Gastroesophageal sphincter (tissue), 3 donors: Measurements from ENCODE around the gene PCID2.

Experiments used
- EP300 ChIP-seq: sonication (generic); formaldehyde crosslinking; IDR thresholded peaks from one replicate; pipeline ENCODE4 v1.6.1; 2017; ENCODE audit warnings: antibody characterized with exemption, mild to moderate bottlenecking
- POLR2A ChIP-seq, 2 donors: fragments of 450-650 bp; IDR thresholded peaks; one replicate each; pipeline ENCODE4 v1.6.1; 2017; ENCODE audit warnings: antibody characterized with exemption in 2 of 2, mild to moderate bottlenecking in 2 of 2, moderate library complexity in 1 of 2
- POLR2AphosphoS5 ChIP-seq: sonication (generic); formaldehyde crosslinking; IDR thresholded peaks from one replicate; pipeline ENCODE4 v1.6.1; 2017; ENCODE audit warnings: antibody characterized with exemption
- TF ChIP-seq, protein P1 (sequence below), 4 experiments: fragments of 200-600 bp in 2 of 4; fragments of 450-650 bp in 2 of 4; sonication (generic) in 1 of 4; IDR thresholded peaks; one replicate each; pipeline ENCODE4 v1.5.1; 2017 to 2019; ENCODE audit warnings: antibody characterized with exemption in 4 of 4, mild to moderate bottlenecking in 2 of 4, moderate library complexity in 2 of 4

DNA sequence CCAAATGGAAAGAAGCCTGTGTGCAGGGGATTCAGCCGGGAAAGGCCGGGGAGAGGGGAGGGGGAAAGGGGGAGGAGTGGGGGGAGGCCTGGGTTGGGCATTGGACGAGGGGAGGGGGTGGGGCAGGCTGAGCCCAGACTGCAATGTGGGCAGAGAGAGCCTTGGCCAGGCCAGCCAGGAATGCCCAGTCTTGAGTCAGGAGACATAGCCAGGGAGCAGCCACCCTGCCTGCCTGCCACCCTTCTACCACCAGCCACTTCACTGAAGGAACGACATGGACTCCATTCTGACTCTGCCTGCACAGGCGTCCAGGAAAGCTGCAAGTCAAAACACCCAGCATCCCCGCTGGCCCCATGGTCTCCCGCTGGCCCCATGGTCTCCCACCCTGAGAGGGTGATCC lies 49.5 kb downstream of the PCID2 start:
- TF ChIP-seq POLR2AphosphoS5: no peak
- TF ChIP-seq POLR2A (IDR thresholded peaks at IDR 0.05): no peak
- TF ChIP-seq, protein P1, sequence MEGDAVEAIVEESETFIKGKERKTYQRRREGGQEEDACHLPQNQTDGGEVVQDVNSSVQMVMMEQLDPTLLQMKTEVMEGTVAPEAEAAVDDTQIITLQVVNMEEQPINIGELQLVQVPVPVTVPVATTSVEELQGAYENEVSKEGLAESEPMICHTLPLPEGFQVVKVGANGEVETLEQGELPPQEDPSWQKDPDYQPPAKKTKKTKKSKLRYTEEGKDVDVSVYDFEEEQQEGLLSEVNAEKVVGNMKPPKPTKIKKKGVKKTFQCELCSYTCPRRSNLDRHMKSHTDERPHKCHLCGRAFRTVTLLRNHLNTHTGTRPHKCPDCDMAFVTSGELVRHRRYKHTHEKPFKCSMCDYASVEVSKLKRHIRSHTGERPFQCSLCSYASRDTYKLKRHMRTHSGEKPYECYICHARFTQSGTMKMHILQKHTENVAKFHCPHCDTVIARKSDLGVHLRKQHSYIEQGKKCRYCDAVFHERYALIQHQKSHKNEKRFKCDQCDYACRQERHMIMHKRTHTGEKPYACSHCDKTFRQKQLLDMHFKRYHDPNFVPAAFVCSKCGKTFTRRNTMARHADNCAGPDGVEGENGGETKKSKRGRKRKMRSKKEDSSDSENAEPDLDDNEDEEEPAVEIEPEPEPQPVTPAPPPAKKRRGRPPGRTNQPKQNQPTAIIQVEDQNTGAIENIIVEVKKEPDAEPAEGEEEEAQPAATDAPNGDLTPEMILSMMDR (IDR thresholded peaks at IDR 0.05): no peak
- TF ChIP-seq EP300: no peak
